Ishikawa (cell line): Measurements from ENCODE around the gene KRTAP21-3.

ENCODE experiments used
- CEBPB ChIP-seq: IDR thresholded peaks from 2 replicates; pipeline ENCODE4 v1.6.1; 2012
- CREB1 ChIP-seq: IDR thresholded peaks from 2 replicates; pipeline ENCODE4 v1.6.1; 2012; ENCODE audit warnings: low read depth
- EGR1 ChIP-seq: IDR thresholded peaks from 2 replicates; pipeline ENCODE4 v1.6.1; 2012
- EP300 ChIP-seq: IDR thresholded peaks from 2 replicates; pipeline ENCODE4 v1.6.1; 2012; ENCODE audit warnings: borderline replicate concordance
- FOXM1 ChIP-seq: IDR thresholded peaks from 2 replicates; pipeline ENCODE4 v1.6.1; 2012; ENCODE audit warnings: low read depth, borderline replicate concordance
- MAX ChIP-seq: IDR thresholded peaks from 2 replicates; pipeline ENCODE4 v1.6.1; 2012
- NFIC ChIP-seq: IDR thresholded peaks from 2 replicates; pipeline ENCODE4 v1.6.1; 2012
- RAD21 ChIP-seq: IDR thresholded peaks from 2 replicates; pipeline ENCODE4 v1.6.1; 2012; ENCODE audit warnings: low read depth
- REST ChIP-seq: IDR thresholded peaks from 2 replicates; pipeline ENCODE4 v1.6.1; 2012; ENCODE audit warnings: low read depth, mild to moderate bottlenecking
- TAF1 ChIP-seq: IDR thresholded peaks from 2 replicates; pipeline ENCODE4 v1.6.1; 2012; ENCODE audit warnings: low read depth, mild to moderate bottlenecking
- TCF12 ChIP-seq: IDR thresholded peaks from 2 replicates; pipeline ENCODE4 v1.6.1; 2012; ENCODE audit warnings: low read depth
- TEAD4 ChIP-seq: IDR thresholded peaks from 2 replicates; pipeline ENCODE4 v1.6.1; 2012
- USF1 ChIP-seq: IDR thresholded peaks from 2 replicates; pipeline ENCODE4 v1.6.1; 2012
- YY1 ChIP-seq: IDR thresholded peaks from 2 replicates; pipeline ENCODE4 v1.6.1; 2012; ENCODE audit warnings: low read depth
- ZBTB7A ChIP-seq: IDR thresholded peaks from 2 replicates; pipeline ENCODE4 v1.6.1; 2012; ENCODE audit warnings: low read depth

KRTAP21-3 gene

GRCh38 chr21:30676737-30677136 lies 41.8 kb downstream of the KRTAP21-3 start:
- TF ChIP-seq TEAD4 (no peak), USF1 (no peak), NFIC (no peak)

GRCh38 chr21:30674312-30674711 lies 44.3 kb downstream of the KRTAP21-3 start:
- TF ChIP-seq YY1 (no peak), TCF12 (no peak), NFIC (no peak), TEAD4 (no peak), REST (no peak), MAX (no peak), RAD21 (no peak), USF1 (no peak), CEBPB (no peak), EP300 (no peak), CREB1 (no peak), EGR1 (no peak), TAF1 (no peak), ZBTB7A (no peak)

- TF ChIP-seq NFIC (no peak), ZBTB7A (no peak), TEAD4 (no peak), EGR1 (no peak), TCF12 (no peak), CREB1 (no peak), MAX (no peak), FOXM1 (no peak), EP300 (no peak), RAD21 (no peak), TAF1 (no peak), USF1 (no peak), CEBPB (no peak), YY1 (no peak), REST (no peak)
These were observed 45.5 kb downstream of the KRTAP21-3 start for GRCh38 chr21:30672985-30673650.

GRCh38 chr21:30668776-30669175 lies 49.8 kb downstream of the KRTAP21-3 start:
- no peak for TF ChIP-seq NFIC
- no peak for TF ChIP-seq TCF12
